ENCODE results near the gene C2CD2. TPM values are rescaled to one million over a fixed set of nuclear protein-coding genes. Genes with fewer than 3 reads are reported as not detected.

C2CD2 gene
- total and polyA plus RNA-seq, 2 experiments from 2014 or later: 4.5 to 16.2 TPM

DNA sequence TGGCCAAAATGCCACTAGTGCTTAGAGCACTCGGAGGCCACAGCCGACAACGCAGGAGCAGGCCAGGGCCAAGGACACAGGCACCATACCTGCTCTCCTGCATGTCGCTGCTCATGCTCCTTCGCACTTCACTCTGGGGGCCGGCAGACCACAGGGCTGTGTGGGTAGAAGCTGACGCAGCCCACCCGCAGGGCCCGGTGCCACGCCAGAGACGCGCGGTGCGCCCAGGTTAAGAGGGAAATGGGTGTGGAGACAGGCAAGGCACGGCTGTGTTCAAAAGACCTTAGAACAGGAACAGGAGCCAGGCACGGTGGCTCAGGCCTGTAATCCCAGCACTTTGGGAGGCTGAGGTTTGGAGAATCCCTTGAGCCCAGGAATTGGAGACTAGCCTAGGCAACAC is 61.1 kb downstream of the C2CD2 start (continued):
- TF ChIP-seq, protein P1, sequence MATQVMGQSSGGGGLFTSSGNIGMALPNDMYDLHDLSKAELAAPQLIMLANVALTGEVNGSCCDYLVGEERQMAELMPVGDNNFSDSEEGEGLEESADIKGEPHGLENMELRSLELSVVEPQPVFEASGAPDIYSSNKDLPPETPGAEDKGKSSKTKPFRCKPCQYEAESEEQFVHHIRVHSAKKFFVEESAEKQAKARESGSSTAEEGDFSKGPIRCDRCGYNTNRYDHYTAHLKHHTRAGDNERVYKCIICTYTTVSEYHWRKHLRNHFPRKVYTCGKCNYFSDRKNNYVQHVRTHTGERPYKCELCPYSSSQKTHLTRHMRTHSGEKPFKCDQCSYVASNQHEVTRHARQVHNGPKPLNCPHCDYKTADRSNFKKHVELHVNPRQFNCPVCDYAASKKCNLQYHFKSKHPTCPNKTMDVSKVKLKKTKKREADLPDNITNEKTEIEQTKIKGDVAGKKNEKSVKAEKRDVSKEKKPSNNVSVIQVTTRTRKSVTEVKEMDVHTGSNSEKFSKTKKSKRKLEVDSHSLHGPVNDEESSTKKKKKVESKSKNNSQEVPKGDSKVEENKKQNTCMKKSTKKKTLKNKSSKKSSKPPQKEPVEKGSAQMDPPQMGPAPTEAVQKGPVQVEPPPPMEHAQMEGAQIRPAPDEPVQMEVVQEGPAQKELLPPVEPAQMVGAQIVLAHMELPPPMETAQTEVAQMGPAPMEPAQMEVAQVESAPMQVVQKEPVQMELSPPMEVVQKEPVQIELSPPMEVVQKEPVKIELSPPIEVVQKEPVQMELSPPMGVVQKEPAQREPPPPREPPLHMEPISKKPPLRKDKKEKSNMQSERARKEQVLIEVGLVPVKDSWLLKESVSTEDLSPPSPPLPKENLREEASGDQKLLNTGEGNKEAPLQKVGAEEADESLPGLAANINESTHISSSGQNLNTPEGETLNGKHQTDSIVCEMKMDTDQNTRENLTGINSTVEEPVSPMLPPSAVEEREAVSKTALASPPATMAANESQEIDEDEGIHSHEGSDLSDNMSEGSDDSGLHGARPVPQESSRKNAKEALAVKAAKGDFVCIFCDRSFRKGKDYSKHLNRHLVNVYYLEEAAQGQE (IDR thresholded peaks at IDR 0.05; ENCODE audit: unreplicated experiment): no peak
- no peak for TF ChIP-seq JUNB (IDR thresholded peaks at IDR 0.05; ENCODE audit: unreplicated experiment)
- no peak for TF ChIP-seq EZH2phosphoT487 (IDR thresholded peaks at IDR 0.05; ENCODE audit: unreplicated experiment)
- TF ChIP-seq, protein P2, sequence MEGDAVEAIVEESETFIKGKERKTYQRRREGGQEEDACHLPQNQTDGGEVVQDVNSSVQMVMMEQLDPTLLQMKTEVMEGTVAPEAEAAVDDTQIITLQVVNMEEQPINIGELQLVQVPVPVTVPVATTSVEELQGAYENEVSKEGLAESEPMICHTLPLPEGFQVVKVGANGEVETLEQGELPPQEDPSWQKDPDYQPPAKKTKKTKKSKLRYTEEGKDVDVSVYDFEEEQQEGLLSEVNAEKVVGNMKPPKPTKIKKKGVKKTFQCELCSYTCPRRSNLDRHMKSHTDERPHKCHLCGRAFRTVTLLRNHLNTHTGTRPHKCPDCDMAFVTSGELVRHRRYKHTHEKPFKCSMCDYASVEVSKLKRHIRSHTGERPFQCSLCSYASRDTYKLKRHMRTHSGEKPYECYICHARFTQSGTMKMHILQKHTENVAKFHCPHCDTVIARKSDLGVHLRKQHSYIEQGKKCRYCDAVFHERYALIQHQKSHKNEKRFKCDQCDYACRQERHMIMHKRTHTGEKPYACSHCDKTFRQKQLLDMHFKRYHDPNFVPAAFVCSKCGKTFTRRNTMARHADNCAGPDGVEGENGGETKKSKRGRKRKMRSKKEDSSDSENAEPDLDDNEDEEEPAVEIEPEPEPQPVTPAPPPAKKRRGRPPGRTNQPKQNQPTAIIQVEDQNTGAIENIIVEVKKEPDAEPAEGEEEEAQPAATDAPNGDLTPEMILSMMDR (conservative IDR thresholded peaks at IDR 0.05; ENCODE audit: low read depth in 2 of 2): no peak
- no peak for TF ChIP-seq CREB1 (CRISPR knock-in tag; IDR thresholded peaks at IDR 0.05; ENCODE audit: low read depth)
- no peak for TF ChIP-seq EZH2 (IDR thresholded peaks at IDR 0.05; ENCODE audit: low read depth, unreplicated experiment)
- TF ChIP-seq STAT1 (IDR thresholded peaks at IDR 0.05; ENCODE audit: unreplicated experiment): no peak
- no peak for TF ChIP-seq ETS1 (IDR thresholded peaks at IDR 0.05)
- TF ChIP-seq POLR2AphosphoS5 (IDR thresholded peaks at IDR 0.05; ENCODE audit: low read depth): no peak
- TF ChIP-seq ZNF331 (CRISPR knock-in tag; IDR thresholded peaks at IDR 0.05; ENCODE audit: low read depth): no peak

DNA sequence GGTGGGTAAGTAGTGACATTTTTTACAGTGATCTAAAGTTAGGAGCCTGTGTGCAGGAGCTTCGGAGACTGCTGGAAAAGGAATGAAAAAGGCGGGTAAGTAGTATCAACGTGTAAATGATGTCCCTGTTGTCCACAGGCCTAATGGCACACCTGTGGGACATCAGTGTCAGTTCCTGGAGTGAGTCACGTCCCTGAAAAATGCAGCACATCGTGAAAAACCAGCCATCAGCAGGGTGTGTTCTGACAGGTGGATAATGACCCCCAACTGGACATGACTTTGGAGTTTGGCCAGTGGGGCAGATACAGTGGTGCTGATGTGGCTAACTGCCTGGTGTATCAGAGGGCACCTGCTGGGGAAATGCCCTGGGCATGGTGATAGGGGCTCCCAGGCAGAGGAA is 62.7 kb downstream of the C2CD2 start:
- ATAC-seq (no peak), DNase-seq (ENCODE audit: low spot score) (no peak)
- H3K79me2 ChIP-seq (replicated peaks; ENCODE audit: insufficient read depth): no peaks in the 10 kb centered on the region
- no peak overlapping the region for H3K4me3 Mint-ChIP-seq
- H3K4me1 ChIP-seq (ENCODE audit: insufficient read depth): no peaks in the 10 kb centered on the region; the same call in 1 of the 2 replicates
- no peak overlapping the region for H3K4me2 ChIP-seq
- no peak overlapping the region for H3K4me3 ChIP-seq
- H3K27ac ChIP-seq (ENCODE audit: low read depth): no peak overlapping the region
- no peaks in the 10 kb centered on the region for H3K9me2 ChIP-seq (ENCODE audit: insufficient read depth)
- H4K20me1 ChIP-seq (replicated peaks; ENCODE audit: insufficient read depth): no peaks in the 10 kb centered on the region
- H3K27ac Mint-ChIP-seq: peak overlapping the region; percentile 24; the same call in 1 of the 2 replicates
- H3K4me1 Mint-ChIP-seq: peaks cover 12% of the 10 kb centered on the region
- no peaks in the 10 kb centered on the region for H3K27me3 ChIP-seq (ENCODE audit: insufficient read depth)
- H2AFZ ChIP-seq: no peak overlapping the region
- H3K36me3 Mint-ChIP-seq (ENCODE audit: low read depth): no peaks in the 10 kb centered on the region
- H3K9me3 Mint-ChIP-seq: no peaks in the 10 kb centered on the region
- H3F3A ChIP-seq (replicated peaks; ENCODE audit: low read depth): no peaks in the 10 kb centered on the region
- no peaks in the 10 kb centered on the region; the same call in 1 of the 2 replicates for H3K36me3 ChIP-seq (ENCODE audit: insufficient read depth)
- no peaks in the 10 kb centered on the region for H3K27me3 Mint-ChIP-seq (ENCODE audit: insufficient read depth, low read depth, poor library complexity)
- TF ChIP-seq POLR2AphosphoS5 (IDR thresholded peaks at IDR 0.05; ENCODE audit: low read depth) (no peak), EZH2phosphoT487 (IDR thresholded peaks at IDR 0.05; ENCODE audit: unreplicated experiment) (no peak), NANOG (IDR thresholded peaks at IDR 0.05; ENCODE audit: borderline replicate concordance) (no peak)
- TF ChIP-seq, protein P1 (IDR thresholded peaks at IDR 0.05; ENCODE audit: unreplicated experiment): no peak
